Right cardiac atrium (tissue), 5 donors: Measurements from ENCODE around the gene NUDT14. TPM values are rescaled to one million over a fixed set of nuclear protein-coding genes. Genes with fewer than 3 reads are reported as not detected.
A peak's percentile ranks its signal among the peaks of the same experiment; 100 is the strongest.

Experiments
- ATAC-seq, 2 donors: fragments of 200-7000 bp; cut with Tn5 transposase; one replicate each; pipeline versions ENCODE4 v1.8.0 to v1.9.1; 2020; ENCODE audit warnings: moderate library complexity in 2 of 2, mild to moderate bottlenecking in 1 of 2
- DNase-seq, 3 donors: peaks; one replicate each; pipeline ENCODE4 v3.0.0-alpha.2; 2020
- H3K27ac ChIP-seq: one replicate; pipeline ENCODE4 v1.5.1; 2013; ENCODE audit warnings: mild to moderate bottlenecking, low read length, control low read depth, moderate library complexity
- H3K27me3 ChIP-seq: one replicate; pipeline ENCODE4 v1.6.1; 2013; ENCODE audit not compliant: control insufficient read depth, insufficient read depth
- H3K4me1 ChIP-seq: one replicate; pipeline ENCODE4 v1.6.1; 2013; ENCODE audit warnings: low read length; ENCODE audit not compliant: control insufficient read depth, insufficient read depth
- H3K4me3 ChIP-seq: one replicate; pipeline ENCODE4 v1.5.1; 2013; ENCODE audit warnings: low read length, control low read depth
- H3K9me3 ChIP-seq: one replicate; pipeline ENCODE4 v1.6.1; 2013; ENCODE audit warnings: low read length; ENCODE audit not compliant: control insufficient read depth
- WGBS: extraction: QIAGEN DNeasy Blood & Tissue Kit; methylation state at CpG from one replicate; pipeline ENCODE4 v1.1.7; 2013; 5-methylcytosine and 5-hydroxymethylcytosine counted together
- intact Hi-C, 4 donors: fragments of 100-400 bp; cut with DNase I; formaldehyde crosslinking; loops; one replicate each; pipeline versions ENCODE4 v1.11.0 to v1.14.0; 2022 to 2023
- polyA plus RNA-seq: library from polyadenylated mRNA; stranded (reverse); fragments of 200-250 nt; gene quantifications from one replicate; pipeline ENCODE4 v1.2.3, GENCODE V29; 2013
- total RNA-seq, 4 donors: library from RNA; stranded (reverse); fragmentation: NEBNext Ultra II Directional; extraction: Animal tissue kit (Norgen Biotek cat#: 25700); gene quantifications; one replicate each; pipeline ENCODE4 v1.2.1, GENCODE V29; 2021
- donor health status: healthy with polysubstance abuse.
- donor health status: DM: no; HTN: yes; CAD: no.
- donor health status: DM: no; HTN: no; CAD: no.
- donor health status: DM: no; HTN: yes; CAD: no; lungs with severe emphysema.
- donor health status: DM: yes; HTN: yes; CAD: no.

The NUDT14 gene
- total and polyA plus RNA-seq, 5 donors = 23.9 to 35.5 (median 31.4) TPM

DNA sequence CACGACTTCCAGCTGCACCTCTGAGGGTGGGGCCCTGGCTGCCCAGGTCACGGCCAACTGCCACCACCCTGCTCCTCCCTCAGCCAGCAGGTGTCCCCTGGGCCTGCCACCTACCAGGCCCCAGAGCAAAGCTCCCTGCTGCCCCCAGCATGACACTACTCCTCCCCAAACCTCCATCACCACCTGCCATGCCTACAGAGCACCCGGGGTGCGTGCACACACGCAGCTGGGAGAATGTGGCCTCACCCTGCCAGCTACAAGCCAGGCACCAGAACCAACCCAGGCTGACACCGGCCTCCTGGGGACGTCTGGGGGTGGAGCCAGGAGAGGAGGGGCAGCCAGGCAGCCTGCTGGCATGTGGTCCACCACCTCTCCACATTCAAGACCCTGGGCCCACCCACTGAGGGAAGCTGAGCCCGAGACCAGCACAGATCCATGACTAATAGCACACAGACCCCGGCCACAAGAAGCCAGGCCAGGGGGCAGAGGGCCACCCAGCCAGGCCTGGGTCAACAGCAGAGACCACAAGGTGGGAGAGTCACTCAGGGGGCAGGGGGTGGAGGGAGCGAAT lies 15.9 kb downstream of the NUDT14 start:
- H3K4me1 ChIP-seq = no peaks in the 10 kb centered on the region
- WGBS = 74% methylated on average over 10 of the region's 10 CpGs
- ATAC-seq (no peak), DNase-seq (no peak)
- H3K4me3 ChIP-seq = no peak overlapping the region
- no peaks in the 10 kb centered on the region for H3K27me3 ChIP-seq
- H3K9me3 ChIP-seq = no peaks in the 10 kb centered on the region
- intact Hi-C loops = loop anchor here in 1 of 4 donors (5.0 kb wide), 1 partner anchor 73 kb away; no protein-coding TSS in a partner anchor
- H3K27ac ChIP-seq = no peak overlapping the region

DNA sequence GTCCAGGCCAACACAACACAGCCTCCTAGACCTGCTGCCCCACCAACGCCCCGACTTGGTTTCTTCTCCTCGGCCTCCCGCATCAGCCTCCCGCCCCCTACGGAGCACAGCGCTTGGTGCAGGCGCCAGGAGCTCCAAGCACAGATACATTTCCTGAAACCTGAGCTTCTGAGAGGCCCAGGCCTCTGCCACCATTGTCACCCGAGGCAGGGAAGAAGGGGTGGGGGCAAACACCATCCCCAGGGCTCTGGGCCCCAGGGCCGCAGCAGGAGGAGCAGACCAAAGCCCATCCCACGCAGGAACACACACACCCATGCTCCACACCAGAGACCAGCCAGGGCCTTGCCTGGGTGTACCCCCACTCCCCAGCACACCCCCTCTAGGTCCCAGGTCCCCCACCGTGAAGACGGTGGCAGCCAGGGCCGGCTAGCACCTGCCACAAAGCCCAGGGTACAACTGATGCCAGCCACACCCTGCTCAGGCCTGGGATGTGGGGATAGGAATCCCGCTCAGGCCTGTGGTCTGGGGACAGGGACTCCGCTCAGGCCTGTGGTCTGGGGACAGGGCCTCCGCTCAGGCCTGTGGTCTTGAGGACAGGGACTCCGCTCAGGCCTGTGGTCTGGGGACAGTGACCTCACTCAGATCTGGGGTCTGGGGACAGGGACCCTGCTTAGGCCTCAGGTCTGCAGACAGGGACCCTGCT lies 17.9 kb downstream of the NUDT14 start:
- Histone ChIP-seq H3K9me3 (no peaks in the 10 kb centered on the region), H3K4me3 (no peak overlapping the region), H3K27me3 (no peaks in the 10 kb centered on the region), H3K4me1 (no peaks in the 10 kb centered on the region), H3K27ac (no peak overlapping the region)
- 83% methylated on average over 18 of the region's 18 CpGs for WGBS
- ATAC-seq = no peak
- intact Hi-C loops = loop anchor here in 1 of 4 donors (5.0 kb wide), 1 partner anchor 71 kb away; no protein-coding TSS in a partner anchor
- no peak for DNase-seq

DNA sequence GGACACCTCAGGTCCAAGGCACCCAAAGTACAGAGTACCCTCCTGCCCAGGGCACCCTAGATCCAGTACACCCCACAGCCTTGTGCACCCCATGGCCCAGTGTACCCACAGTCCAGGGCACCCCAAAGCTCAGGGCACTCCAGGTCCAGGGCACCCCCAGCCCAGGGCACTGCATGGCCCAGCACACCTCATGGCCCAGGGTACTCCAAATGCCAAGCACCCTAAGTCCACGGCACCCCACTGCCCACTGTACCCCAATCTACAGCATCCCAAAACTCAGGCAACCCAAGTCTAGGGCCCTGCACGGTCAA lies 18.5 kb downstream of the NUDT14 start:
- WGBS = 90% methylated on average over 2 of the region's 2 CpGs
- H3K9me3 ChIP-seq = no peaks in the 10 kb centered on the region
- no peak for DNase-seq
- H3K4me3 ChIP-seq = no peak overlapping the region
- H3K27me3 ChIP-seq = no peaks in the 10 kb centered on the region
- no peak for ATAC-seq
- H3K4me1 ChIP-seq = no peaks in the 10 kb centered on the region
- intact Hi-C loops = loop anchor here in 1 of 4 donors (5.0 kb wide), 1 partner anchor 70 kb away; no protein-coding TSS in a partner anchor
- no peak overlapping the region for H3K27ac ChIP-seq

DNA sequence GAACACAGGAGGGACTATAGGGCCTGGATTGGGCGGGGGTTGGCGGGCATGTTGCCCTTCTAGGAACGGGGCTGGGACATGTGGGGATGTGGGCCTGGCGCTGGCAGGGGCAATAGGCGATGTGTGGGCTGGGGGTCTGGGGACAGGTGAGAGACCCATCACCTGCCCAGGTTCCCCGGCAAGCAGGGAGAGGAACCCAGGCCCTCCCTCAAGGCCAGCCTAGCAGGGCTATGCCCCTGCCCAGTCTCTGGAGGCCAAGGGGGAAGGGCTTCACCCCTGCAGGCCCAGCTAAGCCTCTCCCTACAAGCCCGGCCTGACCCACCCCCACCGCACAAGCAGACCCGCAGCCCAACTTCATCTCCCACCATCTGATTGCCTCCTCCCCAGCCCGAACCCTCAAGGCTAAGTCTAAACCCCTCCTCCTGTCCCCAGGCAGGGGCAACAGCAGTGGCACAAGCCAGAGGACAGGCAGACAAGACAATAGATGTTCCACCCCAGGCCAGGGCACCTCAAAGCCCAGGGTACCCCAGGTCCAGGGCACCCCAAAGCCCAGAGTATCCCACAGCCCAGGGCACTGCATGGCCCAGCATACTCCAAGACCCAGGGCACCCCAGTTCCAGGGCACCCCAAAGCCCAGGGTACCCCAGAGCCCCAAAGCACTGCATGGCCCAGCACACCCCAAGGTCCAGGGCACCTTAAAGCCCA lies 19.0 kb downstream of the NUDT14 start:
- H3K9me3 ChIP-seq = no peaks in the 10 kb centered on the region
- H3K4me1 ChIP-seq = no peaks in the 10 kb centered on the region
- DNase-seq (peak in 1 of 3 donors; percentile 82), ATAC-seq (peak; percentile 45 to 59)
- H3K27ac ChIP-seq = no peak overlapping the region
- no peak overlapping the region for H3K4me3 ChIP-seq
- H3K27me3 ChIP-seq = no peaks in the 10 kb centered on the region
- intact Hi-C loops = loop anchor here in 1 of 4 donors (5.0 kb wide), 1 partner anchor 70 kb away; no protein-coding TSS in a partner anchor
- 80% methylated on average over 10 of the region's 10 CpGs for WGBS

DNA sequence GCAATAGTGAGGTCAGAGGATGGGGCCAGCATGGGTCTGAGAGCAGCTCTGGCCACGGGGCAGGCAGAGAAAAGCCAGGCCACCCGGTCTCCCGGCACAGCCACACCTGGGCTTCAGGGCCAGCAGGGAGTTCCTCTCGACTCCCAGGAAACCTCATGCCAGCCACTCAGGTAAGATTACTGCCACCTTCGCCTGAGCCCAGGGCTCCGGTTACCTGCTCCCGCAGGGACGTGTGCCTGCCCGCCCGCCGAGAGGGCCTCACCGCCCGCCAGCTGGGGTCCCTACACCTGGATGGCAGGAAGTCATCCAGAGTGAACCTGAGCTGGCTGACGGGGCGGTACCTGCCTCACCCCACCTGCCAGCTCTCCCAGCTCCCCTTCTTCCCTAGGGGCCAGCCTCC lies 19.8 kb downstream of the NUDT14 start:
- Histone ChIP-seq H3K27me3 (no peaks in the 10 kb centered on the region), H3K4me3 (no peak overlapping the region), H3K4me1 (no peaks in the 10 kb centered on the region), H3K27ac (no peak overlapping the region), H3K9me3 (no peaks in the 10 kb centered on the region)
- intact Hi-C loops = loop anchor here in 1 of 4 donors (5.0 kb wide), 1 partner anchor 69 kb away; no protein-coding TSS in a partner anchor
- ATAC-seq (no peak), DNase-seq (no peak)
- WGBS = 76% methylated on average over 15 of the region's 15 CpGs

DNA sequence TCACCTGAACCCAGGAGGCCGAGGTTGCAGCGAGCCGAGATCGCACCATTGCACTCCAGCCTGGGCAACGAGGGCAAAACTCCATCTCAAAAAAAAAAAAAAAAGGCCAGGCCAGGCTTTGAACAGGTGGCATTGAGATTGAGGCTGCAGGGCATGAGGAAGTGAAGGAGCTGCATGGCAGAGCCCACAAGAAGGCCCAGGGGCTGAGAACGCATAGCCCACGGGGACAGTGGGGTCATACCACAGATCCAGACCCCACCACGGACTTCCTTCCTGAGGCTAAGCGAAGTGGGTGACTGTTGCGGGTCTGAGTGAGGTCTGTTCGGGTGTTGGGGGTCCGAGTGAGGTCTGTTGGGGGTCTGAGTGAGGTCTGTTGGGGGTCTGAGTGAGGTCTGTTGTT lies 20.3 kb downstream of the NUDT14 start:
- intact Hi-C loops = loop anchor here in 1 of 4 donors (5.0 kb wide), 1 partner anchor 68 kb away; no protein-coding TSS in a partner anchor
- ATAC-seq = no peak

DNA sequence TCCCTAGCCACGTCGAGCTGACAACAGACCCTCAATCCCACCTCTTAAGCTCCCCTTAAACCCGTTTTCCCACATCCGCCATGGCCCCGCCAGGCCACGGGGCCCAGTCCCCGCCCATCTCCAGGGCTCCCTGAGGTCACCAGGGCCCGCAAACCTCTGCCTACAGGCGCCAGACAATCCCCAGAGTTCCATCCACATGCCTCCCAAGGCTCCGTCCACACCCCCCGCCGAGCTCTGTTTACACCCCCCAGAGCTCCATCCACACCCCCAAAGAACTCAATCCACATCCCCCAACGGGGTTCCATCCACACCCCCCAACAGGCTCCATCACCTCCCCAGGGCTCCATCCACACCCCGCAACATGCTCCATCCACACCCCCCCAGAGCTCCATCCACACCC lies 21.8 kb downstream of the NUDT14 start:
- Histone ChIP-seq H3K4me3 (no peak overlapping the region), H3K27me3 (no peaks in the 10 kb centered on the region), H3K9me3 (no peaks in the 10 kb centered on the region), H3K27ac (no peak overlapping the region), H3K4me1 (no peaks in the 10 kb centered on the region)
- ATAC-seq (no peak), DNase-seq (no peak)
- intact Hi-C loops = no loop called here
- WGBS = 79% methylated on average over 14 of the region's 14 CpGs

More for the DNA sequence above, 20.3 kb downstream of the NUDT14 start:
- DNase-seq = no peak
- 80% methylated on average over 12 of the region's 12 CpGs for WGBS
- Histone ChIP-seq H3K27ac (no peak overlapping the region), H3K27me3 (no peaks in the 10 kb centered on the region), H3K9me3 (no peaks in the 10 kb centered on the region), H3K4me1 (no peaks in the 10 kb centered on the region), H3K4me3 (no peak overlapping the region)

DNA sequence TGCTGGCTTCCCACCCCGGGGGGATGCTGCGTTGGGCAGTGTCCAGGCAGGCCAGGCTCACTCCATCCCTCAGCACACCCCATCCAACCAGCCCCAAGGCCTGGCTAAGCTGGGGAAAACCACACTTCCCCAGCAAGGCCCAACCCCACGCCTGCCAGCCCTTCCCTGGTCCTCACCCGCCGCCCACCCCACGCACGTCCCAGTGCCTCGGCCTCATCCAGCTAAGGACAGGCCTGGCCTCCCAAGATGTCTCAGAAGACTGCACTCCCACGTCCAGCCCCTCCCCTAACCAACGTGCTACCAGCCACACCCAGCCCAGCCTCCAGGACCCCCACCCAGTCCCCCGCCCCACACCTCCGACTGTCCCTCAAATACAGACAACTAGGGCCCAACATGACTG lies 22.3 kb downstream of the NUDT14 start:
- DNase-seq = no peak
- ATAC-seq = no peak
- no peak overlapping the region for H3K4me3 ChIP-seq
- no peaks in the 10 kb centered on the region for H3K9me3 ChIP-seq
- no peaks in the 10 kb centered on the region for H3K27me3 ChIP-seq
- H3K4me1 ChIP-seq = no peaks in the 10 kb centered on the region
- intact Hi-C loops = no loop called here
- WGBS = 80% methylated on average over 12 of the region's 12 CpGs
- no peak overlapping the region for H3K27ac ChIP-seq

DNA sequence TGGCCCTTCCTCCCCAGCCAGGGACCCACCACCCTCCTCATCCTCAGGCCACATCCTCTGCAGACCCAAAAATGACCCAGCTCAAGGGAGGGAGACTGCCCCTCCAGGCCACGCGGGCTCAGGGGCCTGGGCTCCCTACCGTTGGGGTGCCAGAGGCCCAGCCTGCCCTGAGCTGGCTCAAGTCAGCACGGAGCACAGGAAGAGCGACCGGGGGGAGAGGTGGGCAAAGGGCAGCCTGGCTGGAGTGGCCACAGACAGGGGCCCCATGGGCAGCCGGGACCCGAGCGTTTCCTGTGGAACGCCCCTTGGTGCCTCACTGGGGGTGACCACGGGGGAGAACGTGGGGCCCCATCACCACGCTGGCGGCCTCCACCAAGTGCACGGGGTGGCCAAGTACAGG lies 23.2 kb downstream of the NUDT14 start:
- Histone ChIP-seq H3K4me3 (no peak overlapping the region), H3K27ac (no peak overlapping the region), H3K27me3 (no peaks in the 10 kb centered on the region), H3K4me1 (no peaks in the 10 kb centered on the region), H3K9me3 (no peaks in the 10 kb centered on the region)
- DNase-seq (no peak), ATAC-seq (no peak)
- 93% methylated on average over 15 of the region's 15 CpGs for WGBS
- intact Hi-C loops = no loop called here

DNA sequence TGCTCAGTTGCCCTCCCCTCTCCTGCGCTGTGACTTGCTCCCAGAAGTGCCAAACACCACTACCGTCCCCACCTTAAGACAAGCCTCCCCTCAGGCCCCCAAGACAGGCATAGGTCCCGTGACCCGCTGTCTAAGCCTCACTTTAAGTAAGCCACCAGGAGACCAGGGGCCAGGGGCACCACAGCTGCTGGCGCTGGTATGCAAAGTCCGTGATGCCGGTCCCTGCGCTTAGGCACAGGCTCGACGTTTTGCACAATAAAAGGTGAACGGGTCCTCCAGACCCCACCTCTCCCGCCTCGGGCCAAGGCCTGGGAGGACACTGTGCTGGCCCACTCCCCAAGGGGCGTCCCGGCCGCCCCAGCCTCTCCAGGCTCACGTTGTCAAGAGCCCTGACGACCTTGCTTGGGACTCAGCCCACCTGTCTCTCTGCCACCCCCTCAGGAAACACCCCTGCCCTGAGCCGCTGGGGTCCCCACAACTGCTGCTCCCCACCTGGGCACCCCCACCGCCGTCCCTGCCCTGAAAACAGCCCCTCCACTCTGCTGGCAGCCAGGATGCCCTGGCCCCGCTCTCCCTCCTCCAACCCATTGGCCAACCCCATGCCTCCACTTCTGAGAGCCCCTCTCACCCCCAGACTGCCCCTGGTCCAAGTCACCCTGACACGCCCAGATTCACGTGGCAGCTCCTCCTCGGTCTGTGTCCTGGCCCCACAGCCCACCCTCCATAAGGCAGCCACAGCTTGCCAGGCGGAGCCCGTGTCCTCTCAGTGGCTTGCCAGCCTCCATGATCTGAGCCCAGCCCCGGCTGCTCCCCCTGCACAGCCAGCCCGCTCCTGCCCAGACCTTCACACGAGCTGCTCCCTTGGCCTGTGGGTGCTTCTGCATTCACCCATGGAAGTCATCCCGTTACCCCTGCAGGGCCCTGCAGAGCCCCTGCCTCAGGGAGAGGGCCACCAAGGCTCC lies 24.4 kb downstream of the NUDT14 start:
- 81% methylated on average over 31 of the region's 31 CpGs for WGBS
- ATAC-seq (no peak), DNase-seq (peak in 2 of 3 donors; percentile 30 to 55)
- intact Hi-C loops = no loop called here
- Histone ChIP-seq H3K4me3 (no peak overlapping the region), H3K9me3 (no peaks in the 10 kb centered on the region), H3K27me3 (no peaks in the 10 kb centered on the region), H3K4me1 (peaks cover 3% of the 10 kb centered on the region), H3K27ac (no peak overlapping the region)
